ENCODE results near the gene CLIC3.

Gene CLIC3

DNA sequence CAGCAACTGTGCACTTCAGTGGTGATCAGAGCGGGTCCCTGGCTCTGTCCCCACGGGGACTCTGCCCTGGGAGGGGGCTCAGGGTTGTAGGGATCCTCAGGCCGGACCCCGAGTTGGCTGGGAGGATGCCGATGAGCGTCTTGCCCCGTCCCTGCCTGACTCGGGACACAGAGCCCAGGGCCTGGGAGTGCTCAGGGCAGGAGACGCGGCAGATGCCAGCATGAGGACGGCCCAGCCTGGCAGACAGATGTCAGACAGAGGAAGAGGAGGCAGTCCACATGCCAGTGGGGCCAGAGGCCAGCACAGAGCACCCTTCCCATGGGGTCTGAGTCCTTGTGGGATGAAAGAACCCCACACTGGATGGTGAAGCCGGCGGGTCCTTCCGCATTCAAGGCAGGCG is 33.0 kb downstream of the CLIC3 start:
- DNase-seq: no peak

DNA sequence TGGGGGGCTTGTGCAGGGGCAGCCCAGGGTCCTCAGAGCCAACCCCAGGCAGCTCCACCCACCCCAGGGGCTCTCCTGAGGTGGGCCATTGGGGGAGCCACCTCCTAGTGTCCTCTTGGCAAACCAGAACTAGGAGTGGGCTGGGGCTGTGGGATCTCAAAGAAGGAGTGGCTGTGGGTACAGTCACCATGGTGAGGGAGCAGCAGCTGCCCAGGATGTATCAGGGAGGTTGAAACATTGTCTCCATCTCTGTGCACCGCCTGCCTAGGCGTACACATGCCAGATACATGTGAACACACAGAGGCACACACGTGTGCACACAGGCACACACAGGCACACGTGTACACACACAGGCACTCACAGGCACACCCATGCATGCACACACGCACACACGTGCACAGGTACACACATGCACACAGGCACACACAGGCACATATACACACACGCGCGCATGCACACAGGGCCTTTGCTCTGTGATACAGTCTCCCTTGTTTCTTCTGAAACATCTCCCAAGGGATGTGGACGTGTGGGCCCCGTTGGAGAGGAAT is 33.6 kb downstream of the CLIC3 start:
- no peak for DNase-seq

DNA sequence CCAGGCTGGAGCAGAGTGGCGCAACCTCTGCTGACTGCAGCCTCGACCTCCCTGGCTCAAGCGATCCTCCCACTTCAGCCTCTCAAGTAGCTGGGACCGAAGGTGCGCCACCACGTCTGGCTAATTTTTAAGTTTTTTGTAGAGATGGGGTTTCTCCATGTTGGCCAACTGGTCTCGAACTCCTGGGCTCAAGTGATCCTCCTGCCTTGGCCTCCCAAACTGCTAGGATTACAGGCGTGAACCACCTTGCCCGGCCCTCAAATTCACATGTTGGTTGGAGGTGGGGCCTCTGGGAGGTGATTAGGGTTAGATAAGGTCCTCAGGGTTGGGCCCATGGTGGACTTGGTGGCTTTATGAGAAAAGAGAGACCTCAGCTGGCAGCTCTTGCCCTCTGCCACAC is 34.2 kb downstream of the CLIC3 start:
- no peak for DNase-seq

DNA sequence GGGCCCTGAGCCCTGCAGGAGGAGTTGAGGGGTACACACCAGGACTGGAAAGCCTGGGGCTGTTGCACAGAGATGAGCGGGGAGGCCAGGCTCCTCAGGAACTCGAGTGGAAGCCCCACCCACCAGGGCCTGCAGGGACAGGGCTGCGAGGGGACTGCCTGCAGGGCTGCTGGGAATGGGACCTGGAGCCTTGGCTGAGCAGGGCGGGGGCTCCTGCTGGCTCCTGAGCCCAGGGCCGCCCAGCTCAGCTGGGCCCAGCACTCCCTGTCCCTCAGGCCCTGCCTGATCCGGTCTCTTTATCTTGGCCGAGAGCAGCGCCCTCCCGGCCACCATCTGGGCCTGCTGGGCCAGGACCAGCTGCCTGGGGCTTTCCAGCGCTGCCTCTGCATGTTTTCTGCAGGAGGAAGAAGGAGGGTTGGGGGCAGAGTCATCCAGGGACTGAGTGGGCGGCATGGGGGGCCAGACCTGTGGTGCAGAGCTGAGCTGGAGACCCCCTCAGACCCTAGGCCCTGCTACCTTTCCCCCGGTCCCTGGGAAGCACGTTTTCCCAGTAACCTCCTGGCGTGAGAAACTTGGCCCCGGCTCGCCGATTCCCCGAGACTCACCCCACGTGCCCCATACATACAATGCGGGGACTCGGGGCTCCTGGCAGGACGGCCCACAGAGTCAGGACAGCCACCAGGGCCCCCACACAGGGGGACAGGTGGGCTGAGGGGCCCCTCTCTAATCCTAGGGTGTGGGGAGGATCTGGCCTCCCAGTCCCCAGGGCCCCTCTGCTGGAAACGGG is 34.9 kb downstream of the CLIC3 start:
- no peak for DNase-seq

DNA sequence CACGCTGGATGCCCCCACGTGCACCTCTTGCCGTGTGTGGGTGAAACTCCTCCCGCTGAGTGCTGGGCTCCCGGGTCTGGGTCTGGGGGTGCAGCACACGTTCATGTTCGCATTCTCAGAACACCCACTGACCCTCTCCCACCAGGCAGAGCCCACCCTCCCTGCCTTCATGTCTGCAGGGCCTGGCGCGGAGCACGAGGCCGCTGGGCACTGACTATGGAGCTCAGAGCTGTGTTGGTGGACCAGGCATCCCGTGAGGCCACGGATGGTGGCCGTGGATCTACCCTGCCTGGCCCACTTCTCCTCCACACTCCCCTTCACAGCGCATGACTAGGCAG is 35.5 kb downstream of the CLIC3 start:
- DNase-seq: no peak

DNA sequence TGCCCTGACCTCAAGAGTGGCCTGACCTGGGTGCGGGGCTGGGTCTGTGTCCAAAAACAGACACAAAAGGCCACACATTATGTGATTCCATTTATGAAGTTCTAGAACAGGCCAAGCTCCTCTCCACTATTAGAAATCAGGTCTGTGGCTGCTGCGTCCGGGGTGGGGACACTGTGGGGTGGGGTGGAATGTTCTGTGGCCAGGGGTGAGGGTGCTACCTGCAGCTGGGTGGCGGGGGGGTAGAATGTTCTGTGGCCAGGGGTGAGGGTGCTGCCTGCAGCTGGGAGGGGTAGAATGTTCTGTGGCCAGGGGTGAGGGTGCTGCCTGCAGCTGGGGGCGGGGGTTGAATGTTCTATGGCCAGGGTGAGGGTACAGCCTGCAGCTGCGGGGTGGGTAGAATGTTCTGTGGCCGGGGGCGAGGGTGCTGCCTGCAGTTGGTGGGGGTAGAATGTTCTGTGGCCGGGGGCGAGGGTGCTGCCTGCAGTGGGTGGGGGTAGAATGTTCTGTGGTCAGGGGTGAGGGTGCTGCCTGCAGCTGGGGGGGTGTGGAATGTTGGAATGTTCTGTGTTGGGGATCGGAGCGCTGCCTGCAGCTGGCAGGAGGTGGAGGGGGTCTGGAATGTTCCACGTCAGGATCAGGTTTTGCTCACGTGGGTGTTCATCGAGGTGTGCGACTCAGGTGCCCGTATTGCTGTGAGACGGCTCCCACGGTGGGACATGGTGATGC is 36.0 kb downstream of the CLIC3 start:
- no peak for DNase-seq

DNA sequence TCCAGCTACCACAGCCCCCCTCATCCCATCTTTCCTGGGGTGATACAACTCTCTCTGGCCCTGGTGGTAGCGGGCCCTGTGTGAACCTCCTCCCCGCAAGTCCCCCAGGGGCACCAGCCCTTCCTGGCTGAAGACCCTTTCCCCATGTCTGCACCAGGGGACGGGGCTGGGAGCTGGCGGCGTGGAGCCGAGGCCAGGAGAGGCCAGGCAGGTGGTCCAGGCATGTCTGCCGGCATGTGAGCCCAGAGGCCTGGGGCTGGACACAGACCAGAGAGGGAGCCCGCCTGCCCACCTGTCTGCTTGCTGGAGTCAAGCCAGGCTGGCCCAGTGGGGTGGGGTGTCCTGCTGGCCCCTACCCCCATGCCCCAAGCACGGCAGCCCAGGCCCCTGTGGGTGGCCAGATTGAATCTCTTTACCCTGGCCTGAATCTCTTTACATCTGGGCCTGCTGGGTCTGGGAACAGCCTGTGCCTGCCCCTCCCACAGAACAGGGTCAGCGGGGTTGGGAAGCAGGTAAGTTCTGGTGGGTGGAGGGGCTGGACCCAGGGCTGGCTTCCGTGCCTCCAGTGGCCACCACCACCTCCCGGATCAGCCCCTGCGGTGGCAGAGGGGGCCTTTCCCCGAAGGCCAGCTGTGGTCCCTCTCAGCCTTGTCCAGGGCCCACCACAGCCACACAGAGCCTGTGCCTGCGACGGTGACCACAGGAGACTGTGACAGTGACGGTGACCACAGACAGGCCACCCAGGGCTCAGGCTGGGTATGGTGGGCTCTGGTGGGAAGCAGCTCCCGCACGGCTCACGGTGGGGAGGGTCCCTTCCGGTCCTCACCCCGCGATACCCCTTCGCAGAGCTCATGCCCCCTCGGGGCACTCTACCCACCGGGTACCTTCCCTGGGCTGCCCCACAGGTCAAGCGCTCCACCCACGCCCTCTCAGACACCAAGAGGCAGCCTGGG is 37.2 kb downstream of the CLIC3 start:
- no peak for DNase-seq

DNA sequence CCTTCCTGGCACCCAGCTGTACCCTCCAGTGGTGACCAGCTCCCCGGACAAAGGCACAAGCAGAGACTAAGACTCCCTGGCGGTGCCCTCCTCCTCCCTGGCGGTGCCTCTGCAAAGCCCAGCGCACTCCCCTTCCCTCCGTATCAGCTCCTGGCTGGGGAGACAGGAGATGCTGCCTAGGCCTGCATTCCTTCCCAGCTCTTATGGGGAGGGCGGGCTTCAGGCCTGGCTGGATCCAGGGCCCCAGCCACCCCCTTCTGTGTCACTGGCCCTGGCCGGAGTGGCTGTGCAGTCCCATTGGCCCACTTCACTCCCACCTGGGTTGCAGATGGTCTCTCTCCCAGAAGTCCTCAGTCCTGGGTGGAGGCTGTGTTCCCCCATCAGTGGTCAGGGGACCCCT is 37.9 kb downstream of the CLIC3 start:
- no peak for DNase-seq

DNA sequence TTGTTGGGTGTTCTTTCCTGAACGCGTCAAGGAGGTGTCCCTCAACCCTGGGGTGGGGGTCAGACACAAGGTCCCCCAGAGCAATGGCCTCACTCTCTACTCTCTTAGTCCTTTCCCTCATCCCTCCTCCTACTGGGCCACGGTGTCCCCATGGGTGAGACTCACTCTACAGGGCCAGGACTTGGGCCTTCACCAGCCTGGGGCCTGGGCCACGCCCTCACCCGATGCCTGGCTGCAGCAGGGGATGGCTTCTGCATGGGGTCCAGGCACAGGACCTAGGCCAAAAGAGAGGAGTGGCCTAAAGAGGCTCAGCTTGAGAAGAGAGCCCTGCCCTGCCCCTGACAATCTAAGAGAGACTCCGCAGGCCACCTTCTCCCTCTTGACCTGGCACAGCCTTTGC is 38.5 kb downstream of the CLIC3 start:
- DNase-seq: no peak

GRCh38 chr9:136957461-136957860 is 38.9 kb downstream of the CLIC3 start:
- DNase-seq: no peak

- DNase-seq: no peak
Measured at GRCh38 chr9:136956604-136957003, 39.8 kb downstream of the CLIC3 start.

DNA sequence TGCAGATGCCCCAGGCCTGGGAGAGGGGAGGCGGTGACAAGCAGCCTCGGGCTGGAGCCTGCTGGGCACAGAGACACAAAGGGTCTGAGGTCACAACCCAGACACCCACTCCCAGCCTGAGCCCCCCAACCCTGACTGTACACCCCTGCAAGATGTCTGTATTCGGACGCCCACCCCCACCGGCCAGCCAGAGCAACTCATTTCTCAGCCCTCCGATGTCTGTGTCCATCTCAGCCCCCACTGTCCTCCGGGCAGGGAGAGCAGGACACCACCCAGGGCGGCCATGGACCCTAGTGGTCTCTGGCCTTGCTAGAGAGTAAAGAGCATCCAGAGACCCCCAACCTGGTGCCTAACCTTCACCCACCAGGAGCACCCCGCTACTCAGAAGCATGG is 40.4 kb downstream of the CLIC3 start:
- DNase-seq: no peak

- no peak for DNase-seq
Measured at GRCh38 chr9:136955202-136955942, 41.0 kb downstream of the CLIC3 start.

DNA sequence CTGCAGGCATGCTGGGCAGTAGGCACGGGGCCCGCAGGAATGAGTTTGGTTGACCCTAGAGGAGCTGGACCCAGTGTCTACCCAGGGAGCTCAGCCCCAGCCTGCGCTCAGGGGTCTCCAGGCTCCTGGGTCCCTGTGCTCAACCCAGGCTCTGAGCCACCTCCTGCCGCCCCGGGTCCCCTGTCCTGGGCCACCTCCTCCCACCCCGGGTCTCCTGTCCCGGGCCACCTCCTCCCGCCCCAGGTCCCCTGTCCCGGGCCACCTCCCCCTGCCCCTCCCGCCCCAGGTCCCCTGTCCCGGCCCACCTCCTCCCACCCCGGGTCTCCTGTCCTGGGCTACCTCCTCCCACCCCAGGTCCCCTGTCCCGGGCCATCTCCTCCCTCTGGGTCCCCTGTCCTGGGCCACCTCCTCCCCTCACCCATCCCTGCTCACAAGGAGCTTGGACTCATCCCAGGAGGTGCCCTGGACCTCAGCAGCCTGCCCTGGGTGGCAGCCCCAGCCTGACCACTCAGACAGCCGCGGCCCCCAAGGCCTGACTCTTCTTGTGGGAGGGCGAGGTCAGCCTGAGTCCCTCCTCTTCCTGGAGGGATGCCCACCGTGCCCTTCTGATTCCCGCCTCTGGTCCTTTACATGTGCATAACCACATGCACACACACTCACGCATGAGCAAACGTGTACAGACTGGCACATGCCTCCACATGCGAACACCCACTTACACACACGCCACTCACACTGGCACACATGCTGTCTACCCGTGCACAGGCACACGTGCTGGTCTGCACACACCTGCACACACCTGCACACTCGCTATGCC is 41.9 kb downstream of the CLIC3 start:
- DNase-seq: no peak

GRCh38 chr9:136953771-136954269 is 42.5 kb downstream of the CLIC3 start:
- DNase-seq: no peak

- no peak for DNase-seq
Measured at GRCh38 chr9:136952876-136953770, 43.2 kb downstream of the CLIC3 start.

- no peak for DNase-seq
Measured at GRCh38 chr9:136952321-136952850, 44.0 kb downstream of the CLIC3 start.

DNA sequence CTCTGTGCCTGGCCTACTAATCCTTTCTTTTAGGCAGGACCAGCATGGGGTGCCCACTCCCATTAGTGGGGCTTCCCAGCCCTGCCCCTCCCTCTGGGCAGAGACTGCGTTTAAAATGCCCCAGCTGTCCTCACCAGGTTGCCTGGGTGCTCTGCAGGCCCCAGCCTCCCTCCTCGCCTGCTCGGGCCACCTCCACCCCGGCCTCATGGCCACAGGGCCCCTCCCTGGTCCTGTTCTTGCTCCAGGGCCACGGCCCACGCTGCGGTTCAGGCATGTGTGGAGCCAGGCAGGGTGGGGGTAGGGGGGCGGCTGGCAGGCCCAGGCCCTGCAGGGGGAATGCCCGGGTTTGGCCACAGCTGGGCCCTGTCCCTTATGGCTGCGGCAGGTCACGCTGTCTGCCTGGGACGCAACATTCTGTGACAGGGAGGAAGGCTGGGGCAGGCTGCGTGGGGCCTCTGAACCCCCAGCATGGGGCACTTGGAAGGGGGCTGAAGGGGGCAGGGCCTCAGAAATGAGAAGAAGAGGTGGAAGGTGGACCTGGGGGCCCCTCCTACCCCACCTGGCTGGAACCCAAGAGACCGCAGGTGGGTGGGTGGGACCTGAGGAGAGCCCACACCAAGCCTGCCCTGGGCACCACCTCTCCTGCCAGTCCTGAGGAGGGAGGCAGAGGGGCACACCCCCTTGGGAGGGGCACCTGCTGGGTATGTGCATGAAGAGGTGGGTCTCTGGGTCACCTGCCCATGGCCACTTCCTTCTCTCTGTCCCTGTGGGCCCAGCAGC is 44.6 kb downstream of the CLIC3 start, which contains the start of gene LCN12:
Gene LCN12 (plus strand): TSS at position 733 of the 780 bp plus-strand sequence. CDS start 55 bp downstream, outside the sequence.
- no peak for DNase-seq

Measured in HCEC 1CT (cell line).